GM21576 (cell line): Measurements from ENCODE around the gene CTAGE15.
A peak's percentile ranks its signal among the peaks of the same experiment; 100 is the strongest.

Source experiments
- ATAC-seq: cut with Tn5 transposase; IDR thresholded peaks from one replicate; pipeline ENCODE4 v1.9.1; 2021; ENCODE audit warnings: mild to moderate bottlenecking, moderate library complexity; ENCODE audit not compliant: unreplicated experiment

Gene CTAGE15

GRCh38 chr7:143621175-143621574 is 49.6 kb downstream of the CTAGE15 start:
- ATAC-seq = peak; percentile 39

- peak; percentile 34 for ATAC-seq
Measured at GRCh38 chr7:143622130-143622529, 50.5 kb downstream of the CTAGE15 start.
